Kidney tubule cell (primary cell): ENCODE measurements around the gene GALNT2.

Source experiments
- DNase-seq: peaks from one replicate; pipeline ENCODE4 v3.0.0-alpha.2; 2018; ENCODE audit warnings: low spot score

Gene GALNT2

GRCh38 chr1:230300322-230301301 lies 233.6 kb downstream of the GALNT2 start:
- DNase-seq, result no peak

- no peak for DNase-seq
Observed at GRCh38 chr1:230301322-230301721, 234.3 kb downstream of the GALNT2 start.

DNA sequence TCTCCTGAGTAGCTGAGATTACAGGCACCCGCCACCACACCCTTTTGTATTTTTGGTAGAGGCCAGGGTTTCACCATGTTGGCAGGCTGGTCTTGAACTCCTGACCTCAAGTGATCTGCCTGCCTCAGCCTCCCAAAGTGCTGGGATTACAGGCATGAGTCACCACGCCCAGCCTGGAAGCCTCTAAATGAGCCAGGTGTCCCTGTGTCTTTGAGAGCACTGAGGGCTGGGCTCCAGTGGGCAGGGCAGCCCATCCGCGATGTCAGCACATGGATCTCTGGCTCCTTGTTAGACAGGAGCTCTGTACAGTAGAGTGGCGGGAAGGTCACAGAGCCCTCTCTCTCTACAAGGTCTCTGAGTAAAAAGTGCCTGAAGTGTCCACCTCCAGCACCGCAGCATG lies 234.8 kb downstream of the GALNT2 start:
- DNase-seq, result no peak

GRCh38 chr1:230303069-230303468 lies 236.0 kb downstream of the GALNT2 start:
- no peak for DNase-seq

GRCh38 chr1:230303822-230304221 lies 236.8 kb downstream of the GALNT2 start:
- DNase-seq, result peak; percentile 34

- DNase-seq, result no peak
Observed at GRCh38 chr1:230306169-230306568, 239.1 kb downstream of the GALNT2 start.

DNA sequence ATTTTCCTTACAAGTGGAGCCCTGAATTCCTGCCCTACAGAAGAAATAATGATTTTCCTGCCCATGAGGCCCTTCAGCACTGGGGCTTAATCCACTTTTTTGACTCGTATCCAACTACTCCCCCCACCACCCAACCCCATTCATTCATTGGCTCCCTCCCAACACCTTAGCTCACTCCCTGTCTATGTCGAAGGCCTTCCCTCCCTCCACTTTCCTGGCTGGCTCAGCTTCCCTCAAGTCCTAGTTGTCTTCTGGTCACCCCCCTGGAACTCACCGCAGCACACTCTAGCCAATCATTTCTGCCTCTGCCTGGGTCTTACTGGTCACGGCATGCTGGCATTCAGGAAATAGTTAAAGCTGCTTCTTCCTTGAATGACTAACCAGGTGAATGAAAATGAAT lies 240.2 kb downstream of the GALNT2 start:
- DNase-seq, result peak; percentile 97

GRCh38 chr1:230308039-230308438 lies 241.0 kb downstream of the GALNT2 start:
- peak; percentile 98 for DNase-seq

GRCh38 chr1:230308821-230309220 lies 241.8 kb downstream of the GALNT2 start:
- no peak for DNase-seq

DNA sequence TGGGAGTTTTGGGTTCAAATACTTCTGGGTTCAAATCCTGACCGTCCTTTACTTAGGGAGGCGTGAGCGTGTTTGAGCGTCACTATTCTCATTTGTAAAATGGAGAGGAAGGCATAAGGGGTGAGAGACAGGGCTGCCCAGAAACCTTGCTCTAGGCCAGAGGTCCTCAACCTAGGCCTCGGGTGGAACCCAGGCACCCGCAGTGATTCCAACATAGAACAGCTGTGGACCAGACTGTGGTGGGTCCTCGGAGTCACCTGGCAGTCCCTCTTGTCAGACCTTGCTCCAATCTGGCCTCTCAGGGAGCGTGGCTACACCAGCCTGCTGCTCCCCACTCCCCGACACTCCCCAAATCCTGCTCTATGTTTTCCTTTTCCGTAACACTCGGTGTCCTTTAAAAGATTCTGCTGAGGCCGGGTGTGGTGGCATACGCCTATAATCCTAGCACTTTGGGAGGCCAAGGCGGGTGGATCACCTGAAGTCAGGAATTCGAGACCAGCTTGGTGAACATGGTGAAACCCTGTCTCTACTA lies 242.7 kb downstream of the GALNT2 start:
- no peak for DNase-seq

DNA sequence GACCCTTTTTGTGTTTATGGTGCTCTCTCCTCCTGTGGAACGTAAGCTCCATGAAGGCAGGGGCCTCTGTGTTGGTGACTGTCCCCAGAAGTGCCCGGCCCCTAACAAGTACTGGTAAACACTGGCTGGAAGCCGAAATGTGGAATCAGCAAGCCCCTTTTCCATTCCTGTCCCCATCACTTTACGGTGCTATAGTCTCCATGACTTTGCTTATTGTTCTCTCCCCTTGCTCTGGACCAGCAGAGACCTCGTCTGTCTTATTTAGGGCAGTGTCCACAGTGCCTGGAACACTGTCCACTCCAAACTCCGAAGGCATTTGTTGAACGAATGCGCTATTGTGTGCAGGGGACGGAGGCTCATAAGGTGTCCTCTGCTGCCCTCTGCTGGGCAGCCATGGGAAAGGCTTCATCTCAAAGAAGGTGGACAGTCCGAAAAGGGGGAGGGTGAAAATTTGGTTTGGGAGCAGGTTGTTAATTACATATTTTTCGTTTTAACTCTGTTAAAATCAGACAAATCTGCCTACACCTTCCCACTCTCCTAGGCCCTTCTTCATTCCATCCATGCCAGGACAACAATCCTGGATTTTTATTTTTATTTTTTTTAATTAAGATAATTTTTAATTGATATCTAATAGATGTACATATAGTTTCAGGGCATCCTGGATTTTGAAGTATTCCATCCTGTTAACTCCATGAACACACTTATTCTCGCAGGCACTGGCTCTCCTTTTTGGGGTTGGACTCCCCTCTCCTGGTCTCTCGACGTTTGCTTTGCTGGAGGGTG lies 243.5 kb downstream of the GALNT2 start:
- DNase-seq, result peak; percentile 77

GRCh38 chr1:230312676-230313075 lies 245.6 kb downstream of the GALNT2 start:
- no peak for DNase-seq

- DNase-seq, result no peak
Observed at GRCh38 chr1:230313453-230314141, 246.6 kb downstream of the GALNT2 start.

- DNase-seq, result no peak
Observed at GRCh38 chr1:230314142-230314470, 247.1 kb downstream of the GALNT2 start.

DNA sequence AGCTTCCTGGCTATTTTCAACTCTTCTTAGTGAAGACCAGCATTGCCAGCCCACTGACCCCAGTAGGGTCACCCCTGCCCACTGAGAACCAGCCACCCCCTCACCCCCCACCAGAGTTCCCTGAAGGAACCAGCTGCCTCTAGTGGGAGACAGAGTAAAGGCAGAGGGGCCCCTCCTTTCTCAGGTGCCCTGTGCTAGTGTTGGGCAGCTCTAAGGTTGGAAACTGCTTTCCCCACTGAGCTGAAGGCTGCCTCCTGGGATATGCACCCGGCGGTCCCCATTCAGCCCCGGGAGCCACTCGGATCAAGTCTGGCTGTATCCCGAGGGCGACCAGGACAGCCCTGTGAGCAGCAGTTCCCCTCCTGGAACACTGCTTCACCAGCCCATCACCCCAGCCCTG lies 248.1 kb downstream of the GALNT2 start:
- no peak for DNase-seq

DNA sequence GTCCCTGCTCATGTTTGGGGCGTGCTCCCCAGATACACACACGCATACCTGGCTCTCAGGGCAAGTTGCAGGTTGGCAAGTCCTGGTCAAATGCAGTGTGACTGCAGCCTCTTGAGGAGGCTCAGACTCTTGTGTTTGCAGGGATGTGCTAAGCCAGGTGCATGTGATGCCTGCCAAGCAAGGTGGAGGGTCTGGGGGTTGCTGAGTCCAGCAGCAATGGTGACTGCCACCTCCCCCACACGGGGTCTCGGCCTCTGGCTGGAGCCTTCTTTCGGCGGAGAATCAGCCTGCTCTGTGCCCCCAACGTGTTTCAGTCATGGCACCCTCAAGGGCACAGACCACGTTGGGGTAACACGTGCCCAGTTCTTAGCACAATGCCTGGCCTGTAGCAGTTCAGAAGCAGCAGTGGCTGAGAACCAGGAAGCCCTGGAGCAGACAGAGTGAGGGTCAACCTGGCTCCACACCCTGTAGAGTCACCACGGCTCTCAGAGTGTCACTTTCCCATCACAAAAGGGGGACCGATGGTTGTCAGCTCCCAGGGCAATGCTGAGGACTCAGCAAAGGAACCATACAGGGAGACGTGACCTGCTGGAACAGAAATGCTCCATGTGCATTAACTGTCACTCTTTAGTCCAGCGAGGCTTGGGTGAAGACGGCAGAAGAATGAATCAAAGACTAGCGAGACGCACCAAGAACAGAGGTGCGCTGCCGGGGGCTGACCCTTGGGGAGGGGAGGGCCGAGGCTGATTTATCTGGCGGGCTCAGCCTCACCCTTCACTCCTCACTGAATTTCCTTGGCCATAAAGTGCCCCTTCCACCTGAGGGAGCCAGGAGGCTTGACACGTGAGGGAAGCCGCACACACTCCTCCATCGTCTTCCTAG lies 250.1 kb downstream of the GALNT2 start:
- no peak for DNase-seq

GRCh38 chr1:230317823-230318819 lies 251.1 kb downstream of the GALNT2 start:
- peak; percentile 27 for DNase-seq

GRCh38 chr1:230319014-230319747 lies 252.1 kb downstream of the GALNT2 start:
- no peak for DNase-seq

GRCh38 chr1:230320804-230321203 lies 253.8 kb downstream of the GALNT2 start:
- DNase-seq, result no peak
